Uterus (tissue), 2 donors: Measurements from ENCODE around the gene CBX6.

Experiments
- CTCF ChIP-seq, 4 experiments: fragments of 200-600 bp in 2 of 4; fragments of 450-650 bp in 2 of 4; sonication (generic) in 2 of 4; IDR thresholded peaks; one replicate each; pipeline ENCODE4 v1.5.1; 2016 to 2019; ENCODE audit warnings: antibody characterized with exemption in 4 of 4, mild to moderate bottlenecking in 2 of 4, moderate library complexity in 1 of 4
- POLR2A ChIP-seq, 2 donors: fragments of 450-650 bp; IDR thresholded peaks; one replicate each; pipeline ENCODE4 v1.6.1; 2016; ENCODE audit warnings: antibody characterized with exemption in 2 of 2, mild to moderate bottlenecking in 1 of 2, moderate library complexity in 1 of 2

- no peak for TF ChIP-seq CTCF (IDR thresholded peaks at IDR 0.05)
- no peak for TF ChIP-seq POLR2A (IDR thresholded peaks at IDR 0.05)
Observed at GRCh38 chr22:38844315-38845003, 27.6 kb downstream of the CBX6 start.
